KOPT-K1 (cell line): ENCODE data around the gene OTUD7B.

ENCODE experiments used
- H3K27ac ChIP-seq: fragments of 200-600 bp; sonication (generic); 2 replicates; pipeline ENCODE4 v1.5.1; 2016; ENCODE audit warnings: antibody characterized with exemption, mild to moderate bottlenecking, low read depth, low read length; ENCODE audit not compliant: poor library complexity, severe bottlenecking
- H3K36me3 ChIP-seq: fragments of 200-600 bp; sonication (generic); 2 replicates; pipeline ENCODE4 v1.5.1; 2017; ENCODE audit warnings: antibody characterized with exemption, mild to moderate bottlenecking, low read length, moderate library complexity; ENCODE audit not compliant: insufficient read depth
- H3K9me3 ChIP-seq: fragments of 200-600 bp; sonication (generic); 2 replicates; pipeline ENCODE4 v1.5.1; 2017; ENCODE audit warnings: antibody characterized with exemption, low read length, mild to moderate bottlenecking; ENCODE audit not compliant: insufficient read depth, poor library complexity, severe bottlenecking

The OTUD7B gene

GRCh38 chr1:149888999-149889289 lies 121.6 kb downstream of the OTUD7B start:
- Histone ChIP-seq H3K9me3 (no peaks in the 10 kb centered on the region), H3K36me3 (no peaks in the 10 kb centered on the region), H3K27ac (peak overlapping the region; percentile 86)

DNA sequence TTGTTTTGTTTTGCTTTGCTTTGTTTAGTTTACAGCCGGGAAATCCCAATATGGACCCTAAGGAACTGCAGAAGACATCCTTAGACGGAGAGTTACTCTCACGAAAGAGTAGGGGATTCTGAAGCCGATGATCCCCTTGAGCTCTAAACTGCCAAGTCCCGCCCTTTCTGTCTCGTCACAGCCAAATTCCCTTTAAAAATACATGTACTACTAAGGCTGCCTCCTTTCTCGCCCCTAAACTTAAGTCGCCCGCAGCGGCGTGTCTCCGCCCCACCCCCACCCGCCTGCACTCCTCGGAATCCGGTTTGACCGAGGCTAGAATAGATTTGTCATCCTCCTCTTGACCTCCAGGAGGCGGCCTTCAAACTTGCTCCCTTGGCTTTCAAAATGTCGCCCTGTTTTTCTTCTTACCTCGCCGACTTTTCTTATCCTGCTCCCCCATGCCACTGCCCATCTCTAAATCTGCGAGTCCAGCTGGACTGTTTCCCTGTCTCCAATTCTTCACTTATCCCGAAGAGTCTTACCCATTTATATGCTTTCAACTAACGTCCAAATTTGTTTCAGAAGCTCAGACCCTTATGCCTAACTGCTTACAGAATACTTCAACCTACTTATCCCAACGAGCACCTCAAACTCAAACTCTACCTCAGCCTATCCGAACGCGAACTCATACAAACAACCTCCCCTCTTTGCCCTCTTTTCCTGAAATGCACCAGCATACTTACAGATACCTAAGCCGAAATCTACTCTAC lies 122.1 kb downstream of the OTUD7B start:
- Histone ChIP-seq H3K27ac (peak overlapping the region; percentile 86), H3K36me3 (no peaks in the 10 kb centered on the region), H3K9me3 (no peaks in the 10 kb centered on the region)
